Spleen (tissue), 11 donors: ENCODE data around the gene SLC9A3. TPM values are rescaled to one million over a fixed set of nuclear protein-coding genes. Genes with fewer than 3 reads are reported as not detected.

Experiments
- DNase-seq: peaks from one replicate; pipeline ENCODE4 v3.0.0-alpha.2; 2020
- H3K27ac ChIP-seq, 8 donors: fragments of 200-600 bp; sonication (generic) in 7 of 8; 1 replicate in 4 of 8; 2 replicates in 4 of 8; pipeline versions ENCODE4 v1.5.0 to v1.8.0; 2016 to 2021; ENCODE audit warnings: inconsistent platforms in 4 of 8, mild to moderate bottlenecking in 4 of 8, moderate library complexity in 1 of 8
- H3K27me3 ChIP-seq, 7 donors: fragments of 200-600 bp; sonication (generic) in 6 of 7; replicated peaks in 1 of 7; 1 replicate in 4 of 7; 2 replicates in 3 of 7; pipeline versions ENCODE4 v1.5.0 to v1.8.0; 2016 to 2021; ENCODE audit warnings: inconsistent platforms in 3 of 7, mild to moderate bottlenecking in 1 of 7
- H3K36me3 ChIP-seq, 6 donors: fragments of 200-600 bp; sonication (generic) in 5 of 6; 1 replicate in 4 of 6; 2 replicates in 2 of 6; pipeline versions ENCODE4 v1.5.0 to v1.8.0; 2016 to 2021; ENCODE audit warnings: inconsistent platforms in 2 of 6
- H3K4me1 ChIP-seq, 6 donors: fragments of 200-600 bp; sonication (generic) in 5 of 6; 1 replicate in 3 of 6; 2 replicates in 3 of 6; pipeline versions ENCODE4 v1.5.0 to v1.8.0; 2016 to 2021; ENCODE audit warnings: inconsistent platforms in 3 of 6
- H3K4me3 ChIP-seq, 8 donors: fragments of 200-600 bp; sonication (generic) in 7 of 8; 1 replicate in 4 of 8; 2 replicates in 4 of 8; pipeline versions ENCODE4 v1.5.0 to v1.8.0; 2016 to 2021; ENCODE audit warnings: inconsistent platforms in 4 of 8, mild to moderate bottlenecking in 4 of 8, moderate library complexity in 2 of 8
- H3K9me3 ChIP-seq, 8 donors: fragments of 200-600 bp; sonication (generic) in 7 of 8; 1 replicate in 4 of 8; 2 replicates in 4 of 8; pipeline versions ENCODE4 v1.5.0 to v1.8.0; 2016 to 2021; ENCODE audit warnings: inconsistent platforms in 4 of 8
- POLR2A ChIP-seq, 3 donors: fragments of 450-650 bp; IDR thresholded peaks; one replicate each; pipeline ENCODE4 v1.5.1; 2017; ENCODE audit warnings: antibody characterized with exemption in 3 of 3, mild to moderate bottlenecking in 1 of 3
- POLR2AphosphoS5 ChIP-seq, 3 donors: sonication (generic); formaldehyde crosslinking; IDR thresholded peaks; one replicate each; pipeline ENCODE4 v1.5.1; 2017; ENCODE audit warnings: antibody characterized with exemption in 3 of 3
- WGBS, 5 donors: extraction: QIAGEN DNeasy Blood & Tissue Kit in 3 of 5; methylation state at CpG; one replicate each; pipeline versions ENCODE4 v1.1.5 to v1.1.7; 2013 to 2018; 5-methylcytosine and 5-hydroxymethylcytosine counted together
- intact Hi-C: fragments of 100-400 bp; cut with DNase I; formaldehyde crosslinking; loops from one replicate; pipeline ENCODE4 v1.15.0; 2023; ENCODE audit warnings: low total_unique reads
- polyA plus RNA-seq, 3 donors: library from polyadenylated mRNA; stranded (reverse); fragments of 200-250 nt; gene quantifications; one replicate each; pipeline ENCODE4 v1.2.1, GENCODE V29; 2013
- total RNA-seq, 7 donors: library from RNA; depleted of rRNA in 3 of 7; stranded (reverse); fragments of >200 nt in 3 of 7; fragmentation: NEBNext Ultra II Directional in 4 of 7; extraction: Animal tissue kit (Norgen Biotek cat#: 25700) in 4 of 7; gene quantifications; one replicate each; pipeline versions ENCODE4 v1.1.0 to v1.2.1, GENCODE V29; 2016 to 2021
- TF ChIP-seq, protein P1 (sequence below), 11 experiments: fragments of 200-600 bp in 7 of 11; fragments of 450-650 bp in 4 of 11; sonication (generic) in 4 of 11; IDR thresholded peaks in 8 of 11; conservative IDR thresholded peaks in 3 of 11; 1 replicate in 7 of 11; 2 replicates in 4 of 11; pipeline versions ENCODE4 v1.4.0 to v1.8.0; 2016 to 2021; ENCODE audit warnings: antibody characterized with exemption in 11 of 11, inconsistent platforms in 4 of 11, mild to moderate bottlenecking in 1 of 11
- donor health status: healthy with polysubstance abuse.
- donor health status: DM: no; HTN: no; CAD: no; lungs with moderate emphysema.
- donor health status: DM: no; HTN: no; CAD: no.
- donor health status: Bipolar disorder and iron deficiency.
- donor health status: healthy.
- donor health status: DM: no; HTN: no; CAD: no.
- donor health status: DM: yes; HTN: yes; CAD: no.

Gene SLC9A3
- total and polyA plus RNA-seq, 10 donors, result 1.0 to 3.2 (median 1.5) TPM

DNA sequence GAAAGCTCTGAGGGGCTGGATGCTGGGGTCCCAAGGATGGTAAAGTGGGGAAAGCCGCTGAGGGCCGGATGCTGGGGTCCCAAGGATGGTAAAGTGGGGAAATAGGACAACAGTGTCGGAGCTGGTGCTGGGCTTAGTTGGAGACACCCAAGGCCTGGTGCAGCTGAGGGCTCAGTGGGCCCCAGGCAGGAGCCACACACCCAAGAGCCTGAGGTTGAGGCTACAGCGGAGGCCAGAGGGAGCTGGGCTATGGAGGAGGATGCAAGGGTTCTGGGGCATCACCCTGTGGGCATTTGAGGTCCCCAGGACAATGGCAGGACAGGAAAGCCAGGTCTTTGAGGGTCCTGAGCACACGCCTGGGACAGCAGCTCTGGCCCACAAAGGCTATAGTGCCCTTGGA lies 19.1 kb upstream of the SLC9A3 start:
- DNase-seq, result peak; percentile 75
- peaks cover 12 to 38% (median 16%) of the 10 kb centered on the region in 6 donors for H3K4me1 ChIP-seq
- H3K4me3 ChIP-seq, result peak overlapping the region in 3 of 8 donors; percentile 15 to 58 (median 22)
- H3K9me3 ChIP-seq, result peaks cover 0 to 4% (median 0%) of the 10 kb centered on the region in 8 donors
- H3K36me3 ChIP-seq, result no peaks in the 10 kb centered on the region
- peak overlapping the region in 7 of 8 donors; percentile 16 to 82 (median 69) for H3K27ac ChIP-seq
- intact Hi-C loops, result no loop called here
- no peak for TF ChIP-seq POLR2A (IDR thresholded peaks at IDR 0.05)
- TF ChIP-seq, protein P1, sequence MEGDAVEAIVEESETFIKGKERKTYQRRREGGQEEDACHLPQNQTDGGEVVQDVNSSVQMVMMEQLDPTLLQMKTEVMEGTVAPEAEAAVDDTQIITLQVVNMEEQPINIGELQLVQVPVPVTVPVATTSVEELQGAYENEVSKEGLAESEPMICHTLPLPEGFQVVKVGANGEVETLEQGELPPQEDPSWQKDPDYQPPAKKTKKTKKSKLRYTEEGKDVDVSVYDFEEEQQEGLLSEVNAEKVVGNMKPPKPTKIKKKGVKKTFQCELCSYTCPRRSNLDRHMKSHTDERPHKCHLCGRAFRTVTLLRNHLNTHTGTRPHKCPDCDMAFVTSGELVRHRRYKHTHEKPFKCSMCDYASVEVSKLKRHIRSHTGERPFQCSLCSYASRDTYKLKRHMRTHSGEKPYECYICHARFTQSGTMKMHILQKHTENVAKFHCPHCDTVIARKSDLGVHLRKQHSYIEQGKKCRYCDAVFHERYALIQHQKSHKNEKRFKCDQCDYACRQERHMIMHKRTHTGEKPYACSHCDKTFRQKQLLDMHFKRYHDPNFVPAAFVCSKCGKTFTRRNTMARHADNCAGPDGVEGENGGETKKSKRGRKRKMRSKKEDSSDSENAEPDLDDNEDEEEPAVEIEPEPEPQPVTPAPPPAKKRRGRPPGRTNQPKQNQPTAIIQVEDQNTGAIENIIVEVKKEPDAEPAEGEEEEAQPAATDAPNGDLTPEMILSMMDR (IDR thresholded peaks at IDR 0.05 in 8 of 11, conservative IDR thresholded peaks at IDR 0.05 in 3 of 11), result no peak
- no peak for TF ChIP-seq POLR2AphosphoS5 (IDR thresholded peaks at IDR 0.05)
- H3K27me3 ChIP-seq, result peaks cover 0 to 76% (median 56%) of the 10 kb centered on the region in 7 donors
- WGBS, 5 donors, result 87 to 96% (median 90%) methylated on average over 5 of the region's 5 CpGs

DNA sequence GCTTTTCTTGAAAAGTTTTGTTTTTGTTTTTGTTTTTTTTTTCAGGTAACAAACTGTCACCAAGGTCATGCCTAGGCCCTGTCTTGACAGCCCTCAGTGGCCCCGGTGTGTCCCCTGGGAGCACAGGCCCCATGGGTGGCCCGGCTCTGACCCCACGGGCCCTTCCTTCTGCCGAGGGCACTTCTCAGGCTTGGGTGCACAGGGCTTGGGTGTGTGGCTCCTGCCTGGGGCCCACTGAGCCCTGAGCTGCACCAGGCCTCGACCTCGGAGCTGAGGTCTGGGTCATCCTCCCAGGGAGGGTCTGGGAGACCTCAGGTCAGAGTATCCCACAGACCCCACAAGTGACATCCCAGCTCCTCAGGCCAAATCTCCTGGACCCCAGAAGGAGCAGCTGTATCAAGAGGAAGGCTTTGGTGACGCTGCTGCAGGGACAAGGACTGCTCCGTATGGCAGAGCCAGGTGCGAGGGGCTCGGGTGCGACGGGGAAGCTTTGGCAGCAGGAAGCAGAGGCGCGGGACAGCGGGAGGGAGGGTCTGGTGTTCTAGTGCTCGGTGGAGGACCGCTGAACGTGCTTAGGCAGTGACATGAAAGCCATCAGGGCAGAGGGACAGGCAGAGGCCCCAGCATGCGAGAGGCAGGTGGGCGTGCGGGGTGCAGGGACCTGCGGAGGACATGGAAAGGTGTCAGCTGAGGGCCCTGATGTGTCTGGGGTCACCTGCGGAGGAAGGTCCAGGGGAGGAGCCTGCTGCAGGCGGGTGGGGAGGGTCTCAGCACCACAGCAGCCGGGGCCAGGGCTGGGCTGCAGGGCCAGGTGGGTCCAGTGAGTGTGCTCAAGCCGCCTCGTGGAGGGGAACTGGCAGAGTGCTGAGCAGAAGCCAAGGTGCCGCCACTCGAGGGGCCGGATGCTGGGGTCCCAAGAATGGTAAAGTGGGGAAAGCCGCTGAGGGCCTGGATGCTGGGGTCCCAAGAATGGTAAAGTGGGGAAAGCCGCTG lies 18.4 kb upstream of the SLC9A3 start:
- WGBS, 5 donors, result 86 to 89% (median 88%) methylated on average over 30 to 32 of the region's 32 CpGs
- H3K4me1 ChIP-seq, result peaks cover 12 to 38% (median 16%) of the 10 kb centered on the region in 6 donors
- no peaks in the 10 kb centered on the region for H3K36me3 ChIP-seq
- peak; percentile 81 for DNase-seq
- peaks cover 0 to 76% (median 54%) of the 10 kb centered on the region in 7 donors for H3K27me3 ChIP-seq
- intact Hi-C loops, result no loop called here
- TF ChIP-seq POLR2AphosphoS5 (IDR thresholded peaks at IDR 0.05) (no peak), POLR2A (IDR thresholded peaks at IDR 0.05) (no peak)
- TF ChIP-seq, protein P1 (IDR thresholded peaks at IDR 0.05 in 8 of 11, conservative IDR thresholded peaks at IDR 0.05 in 3 of 11), result no peak
- peaks cover 0 to 4% (median 0%) of the 10 kb centered on the region in 8 donors for H3K9me3 ChIP-seq
- H3K27ac ChIP-seq, result no peak overlapping the region
- H3K4me3 ChIP-seq, result no peak overlapping the region

GRCh38 chr5:541539-542318 lies 17.5 kb upstream of the SLC9A3 start:
- Histone ChIP-seq H3K9me3 (peaks cover 0 to 4% (median 0%) of the 10 kb centered on the region in 8 donors), H3K4me3 (no peak overlapping the region), H3K27ac (no peak overlapping the region), H3K36me3 (no peaks in the 10 kb centered on the region), H3K4me1 (peaks cover 12 to 38% (median 16%) of the 10 kb centered on the region in 6 donors), H3K27me3 (peaks cover 0 to 73% (median 49%) of the 10 kb centered on the region in 7 donors)
- intact Hi-C loops, result no loop called here
- 75 to 83% (median 77%) methylated on average over 16 to 24 of the region's 24 CpGs for WGBS, 5 donors
- TF ChIP-seq POLR2AphosphoS5 (IDR thresholded peaks at IDR 0.05) (no peak), POLR2A (IDR thresholded peaks at IDR 0.05) (no peak)
- TF ChIP-seq, protein P1 (IDR thresholded peaks at IDR 0.05 in 8 of 11, conservative IDR thresholded peaks at IDR 0.05 in 3 of 11), result no peak
- peak; percentile 68 for DNase-seq
